ENCODE results near the gene PATE1.

Gene PATE1

GRCh38 chr11:125768336-125769046 lies 22.4 kb downstream of the PATE1 start:
- Mint-ChIP-seq H3K4me3 (no peak overlapping the region), H3K4me1 (ENCODE audit: low read depth) (no peaks in the 10 kb centered on the region), H3K9me3 (no peaks in the 10 kb centered on the region), H3K27ac (no peak overlapping the region), H3K27me3 (ENCODE audit: low read depth) (peaks cover 6% of the 10 kb centered on the region), H3K36me3 (ENCODE audit: low read depth) (no peaks in the 10 kb centered on the region)
- DNase-seq (ENCODE audit: low spot score): no peak

- Mint-ChIP-seq H3K4me3 (no peak overlapping the region), H3K9me3 (no peaks in the 10 kb centered on the region), H3K4me1 (ENCODE audit: low read depth) (no peaks in the 10 kb centered on the region)
Observed at GRCh38 chr11:125770583-125770982, 24.5 kb downstream of the PATE1 start.

GRCh38 chr11:125772834-125773505 lies 26.9 kb downstream of the PATE1 start:
- no peak overlapping the region for H3K4me3 Mint-ChIP-seq
- H3K4me1 Mint-ChIP-seq (ENCODE audit: low read depth): peaks cover 2% of the 10 kb centered on the region
- no peak overlapping the region for H3K27ac Mint-ChIP-seq
- peaks cover 2% of the 10 kb centered on the region for H3K27me3 Mint-ChIP-seq (ENCODE audit: low read depth)
- no peaks in the 10 kb centered on the region for H3K36me3 Mint-ChIP-seq (ENCODE audit: low read depth)
- DNase-seq (ENCODE audit: low spot score): no peak
- H3K9me3 Mint-ChIP-seq: no peaks in the 10 kb centered on the region

More at GRCh38 chr11:125770583-125770982, 24.5 kb downstream of the PATE1 start:
- Mint-ChIP-seq H3K27ac (no peak overlapping the region), H3K36me3 (ENCODE audit: low read depth) (no peaks in the 10 kb centered on the region), H3K27me3 (ENCODE audit: low read depth) (peaks cover 2% of the 10 kb centered on the region)
- no peak for DNase-seq (ENCODE audit: low spot score)

- no peak for DNase-seq (ENCODE audit: low spot score)
- Mint-ChIP-seq H3K27me3 (ENCODE audit: low read depth) (peaks cover 2% of the 10 kb centered on the region), H3K36me3 (ENCODE audit: low read depth) (no peaks in the 10 kb centered on the region), H3K27ac (no peak overlapping the region), H3K4me1 (ENCODE audit: low read depth) (peaks cover 2% of the 10 kb centered on the region), H3K4me3 (no peak overlapping the region), H3K9me3 (no peaks in the 10 kb centered on the region)
Observed at GRCh38 chr11:125773516-125773915, 27.4 kb downstream of the PATE1 start.

- H3K27me3 Mint-ChIP-seq (ENCODE audit: low read depth): peaks cover 10% of the 10 kb centered on the region
- DNase-seq (ENCODE audit: low spot score): no peak
- no peak overlapping the region for H3K27ac Mint-ChIP-seq
- peaks cover 2% of the 10 kb centered on the region for H3K4me1 Mint-ChIP-seq (ENCODE audit: low read depth)
- H3K36me3 Mint-ChIP-seq (ENCODE audit: low read depth): no peaks in the 10 kb centered on the region
- no peaks in the 10 kb centered on the region for H3K9me3 Mint-ChIP-seq
- H3K4me3 Mint-ChIP-seq: no peak overlapping the region
Observed at GRCh38 chr11:125777309-125777708, 31.2 kb downstream of the PATE1 start.

- no peaks in the 10 kb centered on the region for H3K9me3 Mint-ChIP-seq
- DNase-seq (ENCODE audit: low spot score): no peak
- peaks cover 2% of the 10 kb centered on the region for H3K4me1 Mint-ChIP-seq (ENCODE audit: low read depth)
- H3K4me3 Mint-ChIP-seq: no peak within 1 kb of the TSS
- H3K27me3 Mint-ChIP-seq (ENCODE audit: low read depth): peaks cover 7% of the 10 kb centered on the region
- no peaks in the 10 kb centered on the region for H3K36me3 Mint-ChIP-seq (ENCODE audit: low read depth)
- no peak within 1 kb of the TSS for H3K27ac Mint-ChIP-seq
Observed at GRCh38 chr11:125778728-125779127, 32.6 kb downstream of the PATE1 start, which contains the start of gene PATE2. TSS of gene PATE2 (minus strand) at chr11:125778828. CDS start at chr11:125778773, 55 bp downstream.

- Mint-ChIP-seq H3K4me3 (no peak overlapping the region), H3K36me3 (ENCODE audit: low read depth) (no peaks in the 10 kb centered on the region), H3K27me3 (ENCODE audit: low read depth) (peaks cover 12% of the 10 kb centered on the region), H3K27ac (no peak overlapping the region), H3K4me1 (ENCODE audit: low read depth) (peaks cover 2% of the 10 kb centered on the region), H3K9me3 (no peaks in the 10 kb centered on the region)
- no peak for DNase-seq (ENCODE audit: low spot score)
Observed at GRCh38 chr11:125784678-125785077, 38.6 kb downstream of the PATE1 start.

- no peak for DNase-seq (ENCODE audit: low spot score)
- H3K4me3 Mint-ChIP-seq: no peak within 1 kb of the TSS
- peaks cover 2% of the 10 kb centered on the region for H3K4me1 Mint-ChIP-seq (ENCODE audit: low read depth)
- peaks cover 5% of the 10 kb centered on the region for H3K27me3 Mint-ChIP-seq (ENCODE audit: low read depth)
- no peak within 1 kb of the TSS for H3K27ac Mint-ChIP-seq
- no peaks in the 10 kb centered on the region for H3K36me3 Mint-ChIP-seq (ENCODE audit: low read depth)
- H3K9me3 Mint-ChIP-seq: no peaks in the 10 kb centered on the region
Observed at GRCh38 chr11:125787827-125788226, 41.7 kb downstream of the PATE1 start, which contains the start of gene PATE3. TSS of gene PATE3 (plus strand) at chr11:125788127. CDS start at chr11:125788152, 25 bp downstream.

- no peak overlapping the region for H3K4me3 Mint-ChIP-seq
Observed at GRCh38 chr11:125790825-125791224, 44.7 kb downstream of the PATE1 start.

GRCh38 chr11:125797641-125798040 lies 51.6 kb downstream of the PATE1 start:
- no peak overlapping the region for H3K4me3 Mint-ChIP-seq
- DNase-seq (ENCODE audit: low spot score): no peak
- peaks cover 38% of the 10 kb centered on the region for H3K9me3 Mint-ChIP-seq
- H3K4me1 Mint-ChIP-seq (ENCODE audit: low read depth): no peaks in the 10 kb centered on the region
- no peaks in the 10 kb centered on the region for H3K36me3 Mint-ChIP-seq (ENCODE audit: low read depth)
- no peak overlapping the region for H3K27ac Mint-ChIP-seq
- H3K27me3 Mint-ChIP-seq (ENCODE audit: low read depth): no peaks in the 10 kb centered on the region

More at GRCh38 chr11:125790825-125791224, 44.7 kb downstream of the PATE1 start:
- Mint-ChIP-seq H3K27ac (no peak overlapping the region), H3K9me3 (peaks cover 6% of the 10 kb centered on the region), H3K4me1 (ENCODE audit: low read depth) (no peaks in the 10 kb centered on the region), H3K36me3 (ENCODE audit: low read depth) (no peaks in the 10 kb centered on the region), H3K27me3 (ENCODE audit: low read depth) (peaks cover 5% of the 10 kb centered on the region)
- no peak for DNase-seq (ENCODE audit: low spot score)
